Measurements from ENCODE around the gene ZNF407.

DNA sequence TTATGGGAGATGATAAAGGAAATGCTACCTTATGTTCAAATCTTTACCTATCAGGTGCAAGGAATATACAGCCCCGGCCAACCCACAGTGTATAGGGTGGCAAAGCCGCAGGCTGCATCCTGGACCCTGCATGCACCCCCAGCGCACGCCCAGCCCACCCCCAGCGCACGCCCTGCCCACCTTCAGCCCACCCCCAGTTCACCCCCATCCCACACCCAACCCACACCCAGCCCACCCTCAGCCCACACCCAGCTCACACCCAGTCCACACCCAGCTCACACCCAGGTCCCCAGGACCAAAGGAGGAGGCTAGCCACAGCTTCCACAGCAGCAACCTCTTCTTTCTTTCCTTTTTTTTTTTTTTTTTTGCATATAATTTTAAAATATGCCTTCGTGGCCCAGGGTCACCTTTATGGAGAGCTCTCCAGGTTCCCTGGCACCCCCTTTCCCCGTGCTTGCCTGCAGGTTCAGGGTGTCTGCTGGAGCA lies 490.4 kb downstream of the ZNF407 start:
- TF ChIP-seq GATA3 (IDR thresholded peaks at IDR 0.05; ENCODE audit: low read depth, low read length) (no peak), GATA2 (IDR thresholded peaks at IDR 0.05; ENCODE audit: low read depth, low read length) (no peak)

Data from SH-SY5Y (cell line).